T-helper 17 cell (primary cell): ENCODE results near the gene EMX2. TPM values are rescaled to one million over a fixed set of nuclear protein-coding genes. Genes with fewer than 3 reads are reported as not detected.
"Not testable (repeated sequence)": the region's sequence is repeated elsewhere in the genome, so short reads cannot be mapped to it uniquely, and the experiment has no call there.

ENCODE experiments used
- ATAC-seq: fragments of 150-1000 bp; cut with Tn5 transposase; 2 replicates; pipeline ENCODE4 v1.10.0; 2021; ENCODE audit warnings: mild to moderate bottlenecking, moderate library complexity
- DNase-seq, 3 donors: peaks; one replicate each; pipeline versions ENCODE4 v3.0.0 to v3.0.0-alpha.2; 2020 to 2021
- H3K9me3 ChIP-seq: one replicate; pipeline ENCODE4 v1.7.0; 2013; ENCODE audit warnings: low read length, mild to moderate bottlenecking; ENCODE audit not compliant: control insufficient read depth, poor library complexity, severe bottlenecking
- H3K27ac Mint-ChIP-seq: one replicate; pipeline ENCODE4 v1.8.0; 2022; ENCODE audit warnings: mild to moderate bottlenecking, moderate library complexity, mixed read lengths
- H3K27me3 Mint-ChIP-seq: one replicate; pipeline ENCODE4 v1.8.0; 2022; ENCODE audit warnings: mixed read lengths
- H3K36me3 Mint-ChIP-seq: one replicate; pipeline ENCODE4 v1.8.0; 2022; ENCODE audit warnings: low read depth, mixed read lengths
- H3K4me1 Mint-ChIP-seq: one replicate; pipeline ENCODE4 v1.8.0; 2022; ENCODE audit warnings: mild to moderate bottlenecking, mixed read lengths
- H3K4me3 Mint-ChIP-seq: one replicate; pipeline ENCODE4 v1.8.0; 2022; ENCODE audit warnings: mild to moderate bottlenecking, moderate library complexity, mixed read lengths
- total RNA-seq, 4 donors: library from RNA in 2 of 4; stranded (reverse) in 2 of 4; gene quantifications; one replicate each; pipeline ENCODE4 v1.2.3 and lab custom pipeline; 2022 to 2026

The EMX2 gene
- total RNA-seq, 2 donors from 2014 or later, result not detected

- ATAC-seq, result no peak
- H3K36me3 Mint-ChIP-seq, result no peaks in the 10 kb centered on the region
- DNase-seq, result no peak
- no peaks in the 10 kb centered on the region for H3K4me1 Mint-ChIP-seq
- peaks cover 40% of the 10 kb centered on the region for H3K27me3 Mint-ChIP-seq
- H3K4me3 Mint-ChIP-seq, result no peak overlapping the region
- H3K27ac Mint-ChIP-seq, result no peak overlapping the region
- no peaks in the 10 kb centered on the region for H3K9me3 ChIP-seq
These were observed 22.5 kb downstream of the EMX2 start for GRCh38 chr10:117565068-117565467.

- DNase-seq, result no peak
- Mint-ChIP-seq H3K4me3 (no peak overlapping the region), H3K27me3 (peaks cover 67% of the 10 kb centered on the region), H3K27ac (no peak overlapping the region), H3K4me1 (no peaks in the 10 kb centered on the region), H3K36me3 (no peaks in the 10 kb centered on the region)
- ATAC-seq, result no peak
- no peaks in the 10 kb centered on the region for H3K9me3 ChIP-seq
These were observed 25.8 kb downstream of the EMX2 start for GRCh38 chr10:117568334-117568733.

- Mint-ChIP-seq H3K27me3 (peaks cover 66% of the 10 kb centered on the region), H3K36me3 (no peaks in the 10 kb centered on the region), H3K4me1 (no peaks in the 10 kb centered on the region), H3K4me3 (no peak overlapping the region), H3K27ac (no peak overlapping the region)
- no peaks in the 10 kb centered on the region for H3K9me3 ChIP-seq
- DNase-seq (no peak), ATAC-seq (no peak)
These were observed 27.3 kb downstream of the EMX2 start for GRCh38 chr10:117569610-117570390.

GRCh38 chr10:117570880-117571279 is 28.3 kb downstream of the EMX2 start:
- Mint-ChIP-seq H3K4me1 (no peaks in the 10 kb centered on the region), H3K36me3 (no peaks in the 10 kb centered on the region), H3K27ac (no peak overlapping the region), H3K27me3 (peaks cover 70% of the 10 kb centered on the region), H3K4me3 (no peak overlapping the region)
- DNase-seq (no peak), ATAC-seq (no peak)
- H3K9me3 ChIP-seq, result no peaks in the 10 kb centered on the region

- H3K36me3 Mint-ChIP-seq, result no peaks in the 10 kb centered on the region
- H3K4me3 Mint-ChIP-seq, result no peak overlapping the region
- H3K4me1 Mint-ChIP-seq, result no peaks in the 10 kb centered on the region
- H3K27me3 Mint-ChIP-seq, result peaks cover 70% of the 10 kb centered on the region
- H3K9me3 ChIP-seq, result no peaks in the 10 kb centered on the region
- H3K27ac Mint-ChIP-seq, result no peak overlapping the region
- ATAC-seq, result no peak
- DNase-seq, result no peak
These were observed 32.1 kb downstream of the EMX2 start for GRCh38 chr10:117574498-117575146.

- Mint-ChIP-seq H3K36me3 (no peaks in the 10 kb centered on the region), H3K4me3 (no peak overlapping the region), H3K4me1 (no peaks in the 10 kb centered on the region), H3K27ac (no peak overlapping the region), H3K27me3 (peaks cover 43% of the 10 kb centered on the region)
- DNase-seq (no peak), ATAC-seq (no peak)
- no peaks in the 10 kb centered on the region for H3K9me3 ChIP-seq
These were observed 35.9 kb downstream of the EMX2 start for GRCh38 chr10:117578490-117578889.

- Mint-ChIP-seq H3K27ac (no peak overlapping the region), H3K4me1 (no peaks in the 10 kb centered on the region), H3K36me3 (no peaks in the 10 kb centered on the region), H3K4me3 (no peak overlapping the region), H3K27me3 (peaks cover 41% of the 10 kb centered on the region)
- no peaks in the 10 kb centered on the region for H3K9me3 ChIP-seq
- no peak for DNase-seq
- no peak for ATAC-seq
These were observed 36.5 kb downstream of the EMX2 start for GRCh38 chr10:117578999-117579590.

GRCh38 chr10:117581961-117582360 is 39.4 kb downstream of the EMX2 start:
- ATAC-seq, result no peak
- H3K4me1 Mint-ChIP-seq, result no peaks in the 10 kb centered on the region
- peaks cover 26% of the 10 kb centered on the region for H3K27me3 Mint-ChIP-seq

GRCh38 chr10:117584831-117585230 is 42.3 kb downstream of the EMX2 start:
- H3K9me3 ChIP-seq, H3K4me3 Mint-ChIP-seq, H3K27ac Mint-ChIP-seq, ATAC-seq, H3K36me3 Mint-ChIP-seq, H3K4me1 Mint-ChIP-seq, DNase-seq: not testable (repeated sequence)
- H3K27me3 Mint-ChIP-seq, result peaks cover 19% of the 10 kb centered on the region

More at GRCh38 chr10:117581961-117582360, 39.4 kb downstream of the EMX2 start:
- Mint-ChIP-seq H3K27ac (no peak overlapping the region), H3K36me3 (no peaks in the 10 kb centered on the region), H3K4me3 (no peak overlapping the region)
- no peak for DNase-seq
- H3K9me3 ChIP-seq, result no peaks in the 10 kb centered on the region

- no peak overlapping the region for H3K27ac Mint-ChIP-seq
These were observed 44.5 kb downstream of the EMX2 start for GRCh38 chr10:117587036-117587435.

GRCh38 chr10:117590101-117590875 is 47.7 kb downstream of the EMX2 start:
- Mint-ChIP-seq H3K27me3 (peaks cover 34% of the 10 kb centered on the region), H3K36me3 (no peaks in the 10 kb centered on the region), H3K27ac (no peak overlapping the region), H3K4me3 (no peak overlapping the region), H3K4me1 (no peaks in the 10 kb centered on the region)
- ATAC-seq (no peak), DNase-seq (no peak)
- peaks cover 3% of the 10 kb centered on the region for H3K9me3 ChIP-seq

More at GRCh38 chr10:117587036-117587435, 44.5 kb downstream of the EMX2 start:
- H3K4me3 Mint-ChIP-seq, result no peak overlapping the region
- no peaks in the 10 kb centered on the region for H3K9me3 ChIP-seq
- DNase-seq (no peak), ATAC-seq (no peak)
- peaks cover 36% of the 10 kb centered on the region for H3K27me3 Mint-ChIP-seq
- H3K4me1 Mint-ChIP-seq, result no peaks in the 10 kb centered on the region
- no peaks in the 10 kb centered on the region for H3K36me3 Mint-ChIP-seq

- ATAC-seq, result no peak
- H3K4me1 Mint-ChIP-seq, result no peaks in the 10 kb centered on the region
- DNase-seq, result no peak
- H3K9me3 ChIP-seq, result peaks cover 3% of the 10 kb centered on the region
- peaks cover 38% of the 10 kb centered on the region for H3K27me3 Mint-ChIP-seq
- no peak overlapping the region for H3K27ac Mint-ChIP-seq
- H3K4me3 Mint-ChIP-seq, result no peak overlapping the region
- no peaks in the 10 kb centered on the region for H3K36me3 Mint-ChIP-seq
These were observed 48.5 kb downstream of the EMX2 start for GRCh38 chr10:117591043-117591442.

GRCh38 chr10:117594722-117595121 is 52.2 kb downstream of the EMX2 start:
- Mint-ChIP-seq H3K4me1 (no peaks in the 10 kb centered on the region), H3K27ac (no peak overlapping the region), H3K4me3 (no peak overlapping the region), H3K27me3 (peaks cover 36% of the 10 kb centered on the region), H3K36me3 (no peaks in the 10 kb centered on the region)
- DNase-seq, result no peak
- peaks cover 3% of the 10 kb centered on the region for H3K9me3 ChIP-seq
- no peak for ATAC-seq
